ENCODE data around the gene TIMP3.

GRCh38 chr22:32877196-32877595 is 75.7 kb downstream of the TIMP3 start:
- TF ChIP-seq CTCF (IDR thresholded peaks at IDR 0.05 in 8 of 11, conservative IDR thresholded peaks at IDR 0.05 in 3 of 11) (no peak), POLR2A (IDR thresholded peaks at IDR 0.05) (no peak)

Data from spleen (tissue), 7 donors.